A549 (cell line): Measurements from ENCODE around the gene NOP53.

Experiments used
- CTCF ChIP-seq: fragments of >200 bp; sonication (Bioruptor Twin); formaldehyde crosslinking; IDR thresholded peaks from 3 replicates; pipeline ENCODE4 v1.5.1; 2016
- ESRRA ChIP-seq: fragments of 150-350 bp; IDR thresholded peaks from 2 replicates; pipeline ENCODE4 v1.6.1; 2014; ENCODE audit warnings: mild to moderate bottlenecking, low read length, borderline replicate concordance
- JUNB ChIP-seq: fragments of >200 bp; sonication (Bioruptor Twin); formaldehyde crosslinking; IDR thresholded peaks from 2 replicates; pipeline ENCODE4 v1.6.1; 2016
- NR3C1 ChIP-seq: fragments of >200 bp; sonication (Bioruptor Twin); formaldehyde crosslinking; IDR thresholded peaks from 3 replicates; pipeline ENCODE4 v1.6.1; 2017
- POLR2A ChIP-seq: IDR thresholded peaks from 2 replicates; pipeline ENCODE4 v1.6.1; 2012; ENCODE audit warnings: mild to moderate bottlenecking, low read length
- RFX5 ChIP-seq: fragments of 450-650 bp; IDR thresholded peaks from 2 replicates; pipeline ENCODE4 v1.7.1; 2014; ENCODE audit warnings: antibody characterized with exemption, mild to moderate bottlenecking, moderate library complexity
- SREBF2 ChIP-seq: fragments of 450-650 bp; IDR thresholded peaks from 2 replicates; pipeline ENCODE4 v1.6.1; 2014; ENCODE audit warnings: mild to moderate bottlenecking, moderate library complexity
- USF2 ChIP-seq: fragments of 450-650 bp; IDR thresholded peaks from 2 replicates; pipeline ENCODE4 v1.6.1; 2014; ENCODE audit warnings: antibody characterized with exemption

GRCh38 chr19:47726467-47726866, 18.9 kb upstream of the NOP53 start:
- no peak for TF ChIP-seq CTCF
- TF ChIP-seq RFX5, result no peak
- TF ChIP-seq USF2, result no peak
- TF ChIP-seq SREBF2, result no peak
- TF ChIP-seq NR3C1, result no peak
- no peak for TF ChIP-seq JUNB
- TF ChIP-seq POLR2A, result no peak
- no peak for TF ChIP-seq ESRRA
